HFFc6 (cell line): ENCODE measurements around the gene DMAP1. TPM values are rescaled to one million over a fixed set of nuclear protein-coding genes. Genes with fewer than 3 reads are reported as not detected.
A peak's percentile ranks its signal among the peaks of the same experiment; 100 is the strongest.

Experiments used
- DNase-seq: peaks from one replicate; pipeline ENCODE4 v3.0.0-alpha.2; 2018
- H3K27ac Mint-ChIP-seq: 2 replicates; pipeline ENCODE4 v1.8.0; 2020; ENCODE audit warnings: mild to moderate bottlenecking, mixed read lengths
- H3K27me3 Mint-ChIP-seq: 2 replicates; pipeline ENCODE4 v1.8.0; 2021; ENCODE audit warnings: mild to moderate bottlenecking, moderate library complexity, mixed read lengths; ENCODE audit not compliant: insufficient read depth
- H3K36me3 Mint-ChIP-seq: 2 replicates; pipeline ENCODE4 v1.8.0; 2021; ENCODE audit warnings: low read depth, mixed read lengths
- H3K4me1 Mint-ChIP-seq: 2 replicates; pipeline ENCODE4 v1.8.0; 2020; ENCODE audit warnings: low read depth, mixed read lengths
- H3K4me3 Mint-ChIP-seq: 2 replicates; pipeline ENCODE4 v1.8.0; 2020; ENCODE audit warnings: mild to moderate bottlenecking, moderate library complexity, mixed read lengths
- H3K9me3 Mint-ChIP-seq: 2 replicates; pipeline ENCODE4 v1.8.0; 2020; ENCODE audit warnings: mild to moderate bottlenecking, mixed read lengths
- CTCF ChIP-seq: fragments of 200-600 bp; sonication (generic); IDR thresholded peaks from 2 replicates; pipeline ENCODE4 v1.5.0; 2021; ENCODE audit warnings: antibody characterized with exemption, mild to moderate bottlenecking
- total RNA-seq, 6 experiments: library from RNA; stranded (reverse); fragmentation: NEBNext Ultra II Directional; extraction: Animal tissue kit (Norgen Biotek cat#: 25700); gene quantifications; 2 replicates in 1 of 6; 3 replicates in 5 of 6; pipeline ENCODE4 v1.2.3, GENCODE V29; 2021

The DMAP1 gene
- total RNA-seq, 6 experiments from 2014 or later: 25.7 to 34.6 (median 30.1) TPM

GRCh38 chr1:44219301-44219626 lies 6.0 kb downstream of the DMAP1 start:
- TF ChIP-seq CTCF: no peak
- no peak for DNase-seq
- no peak overlapping the region for H3K27ac Mint-ChIP-seq
- H3K27me3 Mint-ChIP-seq: peaks cover 2% of the 10 kb centered on the region
- 0 out of 2 replicates have a peak, but pooled peaks cover 10% of the 10 kb centered on the region for H3K36me3 Mint-ChIP-seq
- H3K4me1 Mint-ChIP-seq: peaks cover 16% of the 10 kb centered on the region
- H3K9me3 Mint-ChIP-seq: no peaks in the 10 kb centered on the region
- H3K4me3 Mint-ChIP-seq: no peak overlapping the region

DNA sequence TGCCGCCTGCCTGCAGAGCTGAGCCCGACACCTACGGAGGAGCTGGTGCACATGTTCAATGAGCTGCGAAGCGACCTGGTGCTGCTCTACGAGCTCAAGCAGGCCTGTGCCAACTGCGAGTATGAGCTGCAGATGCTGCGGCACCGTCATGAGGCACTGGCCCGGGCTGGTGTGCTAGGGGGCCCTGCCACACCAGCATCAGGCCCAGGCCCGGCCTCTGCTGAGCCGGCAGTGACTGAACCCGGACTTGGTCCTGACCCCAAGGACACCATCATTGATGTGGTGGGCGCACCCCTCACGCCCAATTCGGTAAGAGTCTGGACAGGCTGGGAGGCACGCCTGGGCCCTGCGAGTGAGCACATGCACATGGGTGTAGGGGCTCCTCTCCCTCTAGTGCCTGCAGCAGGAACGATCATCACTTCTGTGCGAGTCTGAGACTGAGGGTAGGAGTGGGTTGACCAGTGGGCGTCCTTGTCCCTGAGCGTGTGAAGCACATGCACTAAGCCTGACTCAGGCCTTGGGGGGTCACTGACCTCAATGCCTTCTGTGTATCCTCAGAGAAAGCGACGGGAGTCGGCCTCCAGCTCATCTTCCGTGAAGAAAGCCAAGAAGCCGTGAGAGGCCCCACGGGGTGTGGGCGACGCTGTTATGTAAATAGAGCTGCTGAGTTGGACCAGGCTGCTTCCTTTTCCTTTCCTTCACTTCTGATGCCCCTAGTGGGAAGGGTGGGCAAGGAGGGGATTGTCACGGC lies 6.9 kb downstream of the DMAP1 start:
- peak overlapping the region; percentile 69 for H3K27ac Mint-ChIP-seq
- H3K4me3 Mint-ChIP-seq: no peak overlapping the region
- peaks cover 11% of the 10 kb centered on the region for H3K4me1 Mint-ChIP-seq
- H3K9me3 Mint-ChIP-seq: no peaks in the 10 kb centered on the region
- H3K27me3 Mint-ChIP-seq: peaks cover 2% of the 10 kb centered on the region
- TF ChIP-seq CTCF: peak; percentile 47
- 0 out of 2 replicates have a peak, but pooled peaks cover 10% of the 10 kb centered on the region for H3K36me3 Mint-ChIP-seq
- DNase-seq: peak; percentile 82

DNA sequence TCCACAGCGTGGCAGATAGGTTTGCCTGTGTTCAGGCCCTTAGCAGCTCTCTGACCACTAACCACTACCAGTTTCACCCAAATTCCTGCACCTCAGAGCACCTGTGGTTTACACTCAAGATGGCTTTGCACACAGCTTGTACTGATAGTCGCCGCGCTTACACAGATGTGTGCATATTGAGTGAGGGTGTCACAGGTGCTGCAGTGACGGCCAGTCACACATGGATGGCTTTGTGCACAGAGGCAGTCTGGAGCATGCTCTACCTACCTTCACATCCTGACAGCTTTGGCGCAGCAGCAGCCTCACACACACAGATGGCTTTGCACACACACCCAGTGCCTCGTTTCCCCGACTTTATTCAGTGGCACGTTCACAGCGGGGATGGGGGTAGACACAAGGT lies 7.5 kb downstream of the DMAP1 start:
- no peaks in the 10 kb centered on the region for H3K9me3 Mint-ChIP-seq
- no peak; the same call in 1 of the 2 replicates for TF ChIP-seq CTCF
- H3K27me3 Mint-ChIP-seq: peaks cover 2% of the 10 kb centered on the region
- H3K27ac Mint-ChIP-seq: peak overlapping the region; percentile 69
- H3K4me1 Mint-ChIP-seq: peaks cover 11% of the 10 kb centered on the region
- 0 out of 2 replicates have a peak, but pooled peaks cover 10% of the 10 kb centered on the region for H3K36me3 Mint-ChIP-seq
- no peak overlapping the region for H3K4me3 Mint-ChIP-seq
- no peak for DNase-seq

DNA sequence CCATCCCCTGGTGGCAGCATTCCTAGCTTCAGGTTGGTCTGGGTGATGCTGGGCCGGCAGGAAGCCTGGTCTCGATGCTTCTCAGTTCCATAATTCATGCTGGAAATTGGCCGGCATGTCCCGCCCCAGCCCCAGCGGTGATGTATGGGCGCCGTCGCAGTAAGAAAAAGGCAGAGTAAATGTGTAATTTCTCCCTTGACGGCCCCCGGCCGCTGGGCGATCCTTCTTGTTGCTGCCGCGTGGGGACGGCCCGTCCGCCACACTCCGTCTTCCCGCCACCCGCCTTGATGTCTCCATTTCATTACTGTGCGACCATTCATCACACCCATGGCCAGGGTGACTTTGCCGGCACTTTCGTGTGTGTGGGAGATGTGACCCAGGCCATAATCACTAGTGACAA lies 8.5 kb downstream of the DMAP1 start:
- H3K27ac Mint-ChIP-seq: no peak overlapping the region; the same call in 1 of the 2 replicates
- peaks cover 2% of the 10 kb centered on the region for H3K27me3 Mint-ChIP-seq

DNA sequence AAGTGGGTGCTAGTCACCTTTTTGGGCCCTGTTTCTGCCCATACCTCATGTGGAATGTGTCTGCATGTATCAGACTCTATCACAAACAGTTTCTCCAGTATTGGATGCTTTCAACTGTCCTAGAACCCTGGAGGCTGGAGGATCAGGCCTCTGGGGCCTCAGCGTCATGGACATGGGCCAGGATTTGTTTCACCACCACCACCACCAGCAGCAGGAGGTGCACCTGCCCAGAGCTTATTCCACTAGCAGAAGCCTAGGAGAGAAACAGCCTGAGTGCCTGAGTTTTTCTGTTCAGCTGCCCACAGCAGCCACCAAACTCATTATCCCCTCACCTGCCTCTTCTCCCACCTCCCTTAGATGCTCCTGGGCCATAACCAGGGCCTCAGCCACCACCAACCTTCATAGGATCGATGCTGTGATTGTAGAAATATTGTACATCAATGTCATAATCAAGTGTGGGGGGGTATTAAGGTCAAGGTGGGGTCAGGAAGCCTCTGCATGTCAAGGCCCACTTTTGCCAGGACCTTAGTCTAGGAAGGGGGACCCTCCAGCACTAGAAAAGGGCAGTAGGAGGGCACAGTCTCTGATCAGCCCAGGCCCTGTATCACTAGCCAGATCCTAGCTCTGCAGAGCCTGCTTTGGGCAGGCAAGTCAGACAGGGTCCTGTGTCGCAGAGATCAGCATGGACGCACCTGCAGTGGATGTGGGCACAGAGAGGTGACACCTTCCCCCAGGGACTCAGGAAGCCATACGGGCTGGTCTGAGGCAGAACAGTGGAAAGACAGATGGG lies 9.3 kb downstream of the DMAP1 start:
- no peak for TF ChIP-seq CTCF
- Mint-ChIP-seq H3K27ac (no peak overlapping the region), H3K4me1 (peaks cover 11% of the 10 kb centered on the region), H3K4me3 (no peak overlapping the region), H3K36me3 (0 out of 2 replicates have a peak, but pooled peaks cover 5% of the 10 kb centered on the region), H3K9me3 (no peaks in the 10 kb centered on the region), H3K27me3 (no peaks in the 10 kb centered on the region; the same call in none of the 2 replicates)
- no peak for DNase-seq

More for the DNA sequence above, 8.5 kb downstream of the DMAP1 start:
- TF ChIP-seq CTCF: no peak
- Mint-ChIP-seq H3K9me3 (no peaks in the 10 kb centered on the region), H3K36me3 (0 out of 2 replicates have a peak, but pooled peaks cover 5% of the 10 kb centered on the region), H3K4me3 (no peak overlapping the region; the same call in 1 of the 2 replicates), H3K4me1 (peaks cover 11% of the 10 kb centered on the region)
- DNase-seq: no peak
